NCI-H69 (cell line): ENCODE data around the gene ERC1.
"Not testable (repeated sequence)": the region's sequence is repeated elsewhere in the genome, so short reads cannot be mapped to it uniquely, and the experiment has no call there.

ENCODE experiments used
- DNase-seq: peaks from one replicate; lab custom pipeline; 2025; lab: John Stamatoyannopoulos, UW

The ERC1 gene

DNA sequence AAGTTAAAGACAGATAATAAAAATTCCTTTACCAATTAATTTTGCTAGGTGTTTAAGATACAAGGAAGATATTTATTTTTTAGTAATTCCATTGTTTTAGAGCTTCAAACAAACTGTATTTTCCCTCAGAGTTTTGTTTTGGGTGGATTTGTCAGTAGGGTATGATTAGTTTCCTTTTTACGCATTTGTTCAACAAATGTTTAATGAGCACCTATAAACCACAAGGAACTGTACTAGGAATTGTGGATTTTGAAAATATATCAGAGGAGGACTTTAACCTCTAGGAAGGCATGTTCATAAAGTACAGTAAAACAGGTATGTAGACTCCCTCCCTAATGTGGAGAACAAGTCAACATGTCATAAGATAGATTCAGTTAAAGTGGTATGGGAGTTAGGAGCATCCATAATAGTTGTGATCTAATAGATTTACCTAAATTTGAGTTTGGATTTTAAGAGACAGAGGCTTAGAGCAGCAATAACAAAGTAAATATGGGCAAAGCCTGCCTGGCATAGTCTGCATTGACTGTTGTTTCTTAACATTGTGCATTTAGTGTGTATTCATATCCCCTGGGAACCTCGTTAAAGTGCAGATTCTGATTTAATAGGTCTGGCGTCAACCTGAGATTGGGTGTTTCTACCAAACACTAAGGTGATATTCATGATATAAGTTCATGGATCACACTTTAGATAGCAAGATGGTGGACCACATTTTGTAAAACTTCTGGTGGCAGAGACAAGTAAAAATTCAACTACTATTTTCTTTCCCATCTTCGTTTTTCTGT, 232.0 kb downstream of the ERC1 start:
- peak; percentile 55 for DNase-seq

DNA sequence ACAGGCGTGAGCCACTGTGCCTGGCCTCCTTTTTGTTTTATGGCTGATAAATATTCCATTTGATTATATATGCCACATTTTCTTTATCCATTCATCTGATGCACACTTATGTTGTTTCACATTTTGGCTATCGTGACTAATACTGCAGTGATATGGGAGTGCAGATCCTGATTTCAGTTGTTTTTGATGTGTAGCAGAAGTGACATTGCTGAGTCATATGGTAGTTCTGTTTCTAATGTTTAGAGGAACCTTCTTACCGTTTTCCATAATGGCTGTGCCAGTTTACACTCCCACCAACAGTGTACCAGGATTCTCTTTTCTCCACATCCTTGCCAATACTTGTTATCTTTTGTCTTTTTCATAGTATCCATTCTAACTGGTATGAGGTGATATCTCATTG, 235.9 kb downstream of the ERC1 start:
- no peak for DNase-seq

- peak; percentile 26 for DNase-seq
Observed at GRCh38 chr12:1234073-1234472, 243.1 kb downstream of the ERC1 start.

DNA sequence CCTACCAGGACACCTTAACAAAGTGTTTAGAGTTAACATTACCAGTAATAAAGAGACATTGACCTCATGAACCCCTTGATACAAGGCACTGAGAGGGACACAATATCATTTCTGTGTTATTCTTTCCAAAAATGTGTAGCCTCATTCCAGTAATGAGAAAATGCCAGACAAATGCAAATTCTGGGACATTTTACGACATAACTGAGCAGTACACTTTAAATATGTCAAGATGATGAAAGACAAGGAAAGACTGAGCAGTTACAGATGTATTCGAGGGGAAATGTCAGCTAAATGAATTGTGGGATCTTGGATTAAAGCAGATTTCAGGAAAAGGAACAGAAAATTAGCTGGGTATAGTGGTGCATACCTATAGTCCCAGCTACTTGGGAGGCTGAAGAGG, 255.6 kb downstream of the ERC1 start:
- DNase-seq: no peak

GRCh38 chr12:1250641-1251040, 259.6 kb downstream of the ERC1 start:
- DNase-seq: no peak

DNA sequence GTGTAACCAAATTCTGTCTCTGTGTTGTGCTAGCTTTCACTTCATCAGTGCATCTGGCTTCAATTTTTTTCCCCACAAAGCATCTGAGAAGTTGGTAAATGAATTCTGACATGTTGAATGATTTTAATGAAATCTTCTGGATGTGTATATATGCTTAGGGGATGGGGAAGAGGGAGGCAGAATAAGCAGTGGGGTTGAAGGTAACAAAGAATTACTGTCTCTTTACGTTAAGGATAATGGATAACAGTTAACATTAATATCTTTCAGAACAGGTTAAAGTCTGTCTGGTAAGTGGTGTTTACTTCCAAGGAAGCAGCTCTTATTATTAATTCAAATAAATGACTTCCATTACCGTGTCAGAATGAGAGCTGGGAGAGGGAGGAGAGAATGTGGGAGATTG, 261.7 kb downstream of the ERC1 start:
- peak; percentile 12 for DNase-seq

- DNase-seq: not testable (repeated sequence)
Observed at GRCh38 chr12:1255125-1255524, 264.1 kb downstream of the ERC1 start.

GRCh38 chr12:1255854-1256253, 264.8 kb downstream of the ERC1 start:
- DNase-seq: not testable (repeated sequence)

DNA sequence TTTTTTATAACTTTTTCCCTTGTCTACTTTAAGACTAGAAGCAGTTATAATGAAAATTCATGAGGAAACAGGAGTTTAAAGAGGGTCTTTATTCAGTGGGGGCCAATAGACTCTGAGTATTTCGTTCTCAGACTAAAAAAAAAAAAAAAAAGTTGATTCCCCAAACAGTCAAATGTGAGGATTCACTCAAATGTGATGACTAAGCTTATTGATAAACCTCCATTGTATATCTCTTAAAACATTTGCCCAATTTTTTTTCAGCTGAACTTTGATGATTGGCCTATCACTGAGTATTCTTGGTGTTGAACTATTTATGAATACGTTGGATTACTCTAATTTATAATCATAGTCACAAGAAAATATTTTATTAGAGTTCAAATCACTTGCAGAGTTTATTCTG, 265.3 kb downstream of the ERC1 start:
- no peak for DNase-seq

- DNase-seq: no peak
Observed at GRCh38 chr12:1256991-1257390, 266.0 kb downstream of the ERC1 start.

- no peak for DNase-seq
Observed at GRCh38 chr12:1262011-1262410, 271.0 kb downstream of the ERC1 start.

GRCh38 chr12:1267243-1267642, 276.2 kb downstream of the ERC1 start:
- DNase-seq: no peak

GRCh38 chr12:1272142-1272541, 281.1 kb downstream of the ERC1 start:
- no peak for DNase-seq

DNA sequence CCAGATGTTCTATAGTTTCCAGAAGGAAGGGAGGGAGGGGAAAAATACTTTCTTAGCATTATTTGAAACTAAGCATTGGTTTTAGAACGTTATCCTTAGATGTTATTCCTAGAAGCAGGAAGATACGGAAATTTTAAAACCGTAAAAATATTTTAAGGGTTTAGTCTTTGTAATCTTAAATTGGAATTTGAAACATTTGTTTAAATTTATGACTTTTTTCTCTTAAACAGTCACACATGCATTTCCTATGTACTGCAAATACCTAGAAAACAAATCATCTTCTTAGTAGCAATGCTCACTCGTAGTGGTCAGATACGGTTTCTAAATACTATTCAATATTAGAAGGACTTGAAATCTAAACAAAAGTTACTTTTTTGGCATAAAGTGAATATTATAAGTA, 282.0 kb downstream of the ERC1 start:
- DNase-seq: no peak

DNA sequence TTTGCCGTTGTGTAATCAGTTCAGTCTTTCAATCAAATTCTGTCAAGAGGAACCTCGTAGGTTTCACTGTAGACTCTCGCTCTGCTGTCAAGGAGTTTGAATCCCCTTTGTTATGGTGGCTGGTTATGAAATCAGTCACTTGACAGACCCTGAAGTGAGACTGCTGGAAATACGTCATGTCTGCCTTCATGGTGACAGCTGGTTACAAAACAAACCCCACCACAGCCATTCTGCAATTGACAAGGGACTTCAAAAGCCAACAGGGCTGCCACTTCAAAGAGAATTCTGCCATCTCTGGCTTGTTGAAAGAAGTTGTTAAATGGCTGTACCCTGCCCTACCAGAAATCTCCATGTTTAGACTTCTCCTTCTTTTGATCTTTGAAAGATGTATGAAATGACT, 286.9 kb downstream of the ERC1 start:
- DNase-seq: no peak

DNA sequence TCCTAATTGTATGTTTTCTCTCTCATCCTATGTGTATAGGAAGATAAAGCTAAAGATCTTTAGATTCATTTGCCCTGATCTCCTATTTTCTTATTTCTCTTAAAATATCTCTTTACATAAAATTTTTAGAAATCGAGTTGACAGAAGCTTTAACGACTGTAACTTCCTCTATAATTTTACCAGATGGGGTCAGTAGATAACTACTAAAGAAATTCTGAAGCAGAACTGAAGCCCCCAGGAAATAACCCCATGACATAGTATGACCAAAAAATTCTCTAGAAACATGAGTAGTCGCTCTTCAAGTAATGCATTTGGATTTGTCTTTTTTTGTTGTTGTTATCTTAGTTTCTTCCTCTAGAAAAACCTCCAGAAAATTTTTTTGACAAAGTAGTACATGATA, 288.0 kb downstream of the ERC1 start:
- DNase-seq: no peak

GRCh38 chr12:1280059-1280458, 289.0 kb downstream of the ERC1 start:
- no peak for DNase-seq

GRCh38 chr12:1281683-1282366, 290.8 kb downstream of the ERC1 start:
- DNase-seq: no peak

- DNase-seq: peak; percentile 54
Observed at GRCh38 chr12:1282670-1283315, 291.8 kb downstream of the ERC1 start.

DNA sequence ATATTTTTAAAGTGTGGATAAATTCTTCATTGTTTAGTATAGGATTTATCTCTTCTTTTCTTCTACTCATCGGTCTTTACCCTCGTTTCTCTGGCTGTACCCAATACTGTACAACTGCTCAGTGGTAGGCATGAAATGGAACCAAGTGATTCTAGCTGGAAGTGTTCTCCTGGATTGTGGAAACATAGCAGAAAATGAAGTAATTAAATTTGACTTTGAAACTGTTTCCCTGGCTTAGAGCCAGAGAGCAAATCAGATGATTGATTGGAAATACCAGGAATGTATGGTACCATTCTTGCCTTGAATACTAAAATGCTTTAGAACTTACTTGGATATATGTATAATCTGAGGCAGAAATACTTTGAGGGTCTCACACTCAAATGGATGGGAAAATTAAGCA, 292.3 kb downstream of the ERC1 start:
- peak; percentile 21 for DNase-seq

- DNase-seq: no peak
Observed at GRCh38 chr12:1284611-1285010, 293.6 kb downstream of the ERC1 start.

GRCh38 chr12:1287446-1287975, 296.5 kb downstream of the ERC1 start:
- no peak for DNase-seq

GRCh38 chr12:1288333-1288732, 297.3 kb downstream of the ERC1 start:
- no peak for DNase-seq
